ENCODE data around the gene TNFAIP2. TPM values are rescaled to one million over a fixed set of nuclear protein-coding genes. Genes with fewer than 3 reads are reported as not detected.

Gene TNFAIP2
- total and polyA plus RNA-seq, 3 donors from 2014 or later: 44.9 to 92.8 (median 51.8) TPM

DNA sequence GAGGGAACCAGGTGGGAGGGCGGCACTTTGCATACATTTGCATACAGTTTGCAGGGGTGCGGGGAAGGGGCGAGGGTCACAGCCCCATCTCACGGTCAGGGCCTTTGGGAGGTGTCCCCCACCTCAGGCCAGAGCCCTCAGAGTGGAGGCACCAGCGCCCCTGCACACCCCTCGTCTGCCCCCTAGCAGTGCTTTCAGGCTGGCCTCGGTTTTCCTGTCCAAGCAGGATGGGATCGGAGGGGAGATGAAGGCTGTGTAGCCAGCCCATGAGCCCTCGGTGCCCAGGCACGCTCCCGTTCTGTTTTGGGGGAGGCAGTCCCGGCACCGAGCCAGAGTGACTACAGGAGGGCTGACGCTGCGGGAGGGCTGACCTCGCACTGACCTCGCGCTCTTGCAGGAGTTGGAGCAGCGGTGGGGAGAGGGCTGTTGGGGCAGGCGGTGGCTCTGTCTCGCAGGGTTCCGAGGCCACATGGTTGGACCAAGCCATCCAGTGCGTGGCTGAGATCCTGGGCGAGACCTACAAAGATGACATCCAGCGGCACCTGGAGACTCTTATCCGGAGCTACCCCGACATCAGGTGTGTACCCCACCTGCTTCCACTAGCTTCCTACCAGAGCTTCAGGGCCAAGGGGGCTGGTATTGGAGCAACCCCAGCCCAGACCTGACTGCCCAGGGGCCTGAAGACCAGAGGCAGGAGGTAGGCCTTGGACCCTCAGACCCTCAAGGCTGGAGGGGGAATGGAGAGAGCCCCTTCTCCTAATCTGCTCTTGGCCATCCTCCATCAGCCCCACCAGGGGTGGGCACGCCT lies 15.1 kb upstream of the TNFAIP2 start:
- WGBS, 2 donors: 83 to 92% methylated on average over 15 to 28 of the region's 28 CpGs
- no peaks in the 10 kb centered on the region for H3K27me3 ChIP-seq
- peaks cover 27% of the 10 kb centered on the region for H3K4me1 ChIP-seq
- H3K9me3 ChIP-seq: no peaks in the 10 kb centered on the region
- intact Hi-C loops (cut with DNase I; ENCODE audit: low total_unique reads): loop anchor here (10.0 kb wide), 2 partner anchors 77 to 187 kb away; no protein-coding TSS in a partner anchor
- no peaks in the 10 kb centered on the region for H3K36me3 ChIP-seq (ENCODE audit: low read depth, missing control alignments)
- H3K4me3 ChIP-seq: no peak overlapping the region
- no peak overlapping the region for H3K27ac ChIP-seq
- TF ChIP-seq, protein P1, sequence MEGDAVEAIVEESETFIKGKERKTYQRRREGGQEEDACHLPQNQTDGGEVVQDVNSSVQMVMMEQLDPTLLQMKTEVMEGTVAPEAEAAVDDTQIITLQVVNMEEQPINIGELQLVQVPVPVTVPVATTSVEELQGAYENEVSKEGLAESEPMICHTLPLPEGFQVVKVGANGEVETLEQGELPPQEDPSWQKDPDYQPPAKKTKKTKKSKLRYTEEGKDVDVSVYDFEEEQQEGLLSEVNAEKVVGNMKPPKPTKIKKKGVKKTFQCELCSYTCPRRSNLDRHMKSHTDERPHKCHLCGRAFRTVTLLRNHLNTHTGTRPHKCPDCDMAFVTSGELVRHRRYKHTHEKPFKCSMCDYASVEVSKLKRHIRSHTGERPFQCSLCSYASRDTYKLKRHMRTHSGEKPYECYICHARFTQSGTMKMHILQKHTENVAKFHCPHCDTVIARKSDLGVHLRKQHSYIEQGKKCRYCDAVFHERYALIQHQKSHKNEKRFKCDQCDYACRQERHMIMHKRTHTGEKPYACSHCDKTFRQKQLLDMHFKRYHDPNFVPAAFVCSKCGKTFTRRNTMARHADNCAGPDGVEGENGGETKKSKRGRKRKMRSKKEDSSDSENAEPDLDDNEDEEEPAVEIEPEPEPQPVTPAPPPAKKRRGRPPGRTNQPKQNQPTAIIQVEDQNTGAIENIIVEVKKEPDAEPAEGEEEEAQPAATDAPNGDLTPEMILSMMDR (IDR thresholded peaks at IDR 0.05): no peak
- no peak for TF ChIP-seq POLR2A (IDR thresholded peaks at IDR 0.05)
- no peak for DNase-seq

- Histone ChIP-seq H3K27me3 (no peaks in the 10 kb centered on the region), H3K9me3 (no peaks in the 10 kb centered on the region), H3K36me3 (ENCODE audit: low read depth, missing control alignments) (no peaks in the 10 kb centered on the region), H3K27ac (no peak overlapping the region), H3K4me1 (peaks cover 26% of the 10 kb centered on the region), H3K4me3 (no peak overlapping the region)
- 60 to 65% methylated on average over 5 to 8 of the region's 9 CpGs for WGBS, 2 donors
- no peak for DNase-seq
- intact Hi-C loops (cut with DNase I; ENCODE audit: low total_unique reads): loop anchor here (10.0 kb wide), 2 partner anchors 76 to 186 kb away; no protein-coding TSS in a partner anchor
- TF ChIP-seq POLR2A (IDR thresholded peaks at IDR 0.05): no peak
- TF ChIP-seq, protein P1 (IDR thresholded peaks at IDR 0.05): no peak
Observed at GRCh38 chr14:103108749-103109207, 14.5 kb upstream of the TNFAIP2 start.

DNA sequence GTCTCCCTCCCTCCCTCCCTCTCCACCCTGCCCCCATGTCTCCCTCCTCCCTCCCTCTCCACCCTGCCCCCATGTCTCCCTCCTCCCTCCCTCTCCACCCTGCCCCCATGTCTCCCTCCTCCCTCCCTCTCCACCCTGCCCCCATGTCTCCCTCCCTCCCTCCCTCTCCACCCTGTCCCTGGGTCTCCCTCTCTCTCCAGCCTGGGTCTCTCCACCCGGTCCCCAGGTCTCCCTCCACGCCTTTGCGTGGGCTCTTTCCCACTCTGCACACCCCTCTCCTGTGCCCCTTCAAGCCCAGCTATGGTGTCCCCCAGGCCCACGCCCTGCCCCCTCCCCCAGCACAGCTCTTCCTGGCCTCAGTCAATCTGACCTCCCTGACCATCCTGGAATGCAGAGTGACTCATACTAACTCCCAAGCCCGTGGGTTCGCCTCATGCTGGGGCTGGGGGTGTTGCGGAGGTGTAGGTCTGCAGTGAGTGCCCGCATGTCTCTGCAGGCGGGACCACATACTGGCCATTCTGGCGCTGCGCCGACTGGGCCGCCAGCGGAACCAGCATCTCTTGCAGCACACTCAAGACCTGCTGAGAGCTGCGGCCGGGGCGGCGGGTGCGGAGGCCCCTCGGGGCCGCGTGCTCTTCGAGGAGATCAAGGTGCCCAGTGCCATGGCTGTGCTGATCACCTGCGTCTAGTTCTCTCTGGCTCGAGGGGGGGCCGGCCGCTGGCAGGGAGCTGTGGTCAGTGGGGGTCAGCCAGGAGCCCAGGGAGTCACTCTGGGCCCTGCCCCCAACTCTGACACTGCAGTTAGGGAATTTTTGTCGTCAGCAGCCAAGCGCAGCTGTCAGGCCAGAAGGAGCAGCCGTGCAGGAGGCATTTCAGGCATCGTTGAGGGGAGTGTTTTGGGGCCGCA lies 13.5 kb upstream of the TNFAIP2 start:
- Histone ChIP-seq H3K9me3 (no peaks in the 10 kb centered on the region), H3K4me1 (peaks cover 18% of the 10 kb centered on the region), H3K4me3 (no peak overlapping the region), H3K27ac (no peak overlapping the region), H3K27me3 (no peaks in the 10 kb centered on the region), H3K36me3 (ENCODE audit: low read depth, missing control alignments) (no peaks in the 10 kb centered on the region)
- 63 to 71% methylated on average over 2 to 32 of the region's 32 CpGs for WGBS, 2 donors
- intact Hi-C loops (cut with DNase I; ENCODE audit: low total_unique reads): loop anchor here (10.0 kb wide), 2 partner anchors 75 to 185 kb away; no protein-coding TSS in a partner anchor
- DNase-seq: no peak
- TF ChIP-seq POLR2A (IDR thresholded peaks at IDR 0.05): no peak
- TF ChIP-seq, protein P1 (IDR thresholded peaks at IDR 0.05): no peak

GRCh38 chr14:103110681-103111231 lies 12.5 kb upstream of the TNFAIP2 start:
- WGBS, 2 donors: 59 to 60% methylated on average over 9 to 14 of the region's 14 CpGs
- H3K27me3 ChIP-seq: no peaks in the 10 kb centered on the region
- H3K27ac ChIP-seq: no peak overlapping the region
- no peak for DNase-seq
- H3K9me3 ChIP-seq: no peaks in the 10 kb centered on the region
- TF ChIP-seq, protein P1 (IDR thresholded peaks at IDR 0.05): no peak
- TF ChIP-seq POLR2A (IDR thresholded peaks at IDR 0.05): no peak
- H3K4me1 ChIP-seq: peaks cover 21% of the 10 kb centered on the region
- H3K4me3 ChIP-seq: no peak overlapping the region
- intact Hi-C loops (cut with DNase I; ENCODE audit: low total_unique reads): no loop called here
- no peaks in the 10 kb centered on the region for H3K36me3 ChIP-seq (ENCODE audit: low read depth, missing control alignments)

Measured in testis (tissue), 3 donors.